Tibial nerve (tissue), 3 donors: ENCODE results near the gene RDX.

Experiments used
- CTCF ChIP-seq, 5 experiments: fragments of 200-600 bp in 3 of 5; fragments of 450-650 bp in 2 of 5; sonication (generic) in 3 of 5; IDR thresholded peaks; one replicate each; pipeline ENCODE4 v1.5.1; 2016 to 2019; ENCODE audit warnings: antibody characterized with exemption in 5 of 5, mild to moderate bottlenecking in 3 of 5, moderate library complexity in 2 of 5
- POLR2A ChIP-seq, 2 donors: fragments of 450-650 bp; IDR thresholded peaks; one replicate each; pipeline ENCODE4 v1.6.1; 2017; ENCODE audit warnings: antibody characterized with exemption in 2 of 2, mild to moderate bottlenecking in 2 of 2, moderate library complexity in 2 of 2

- TF ChIP-seq CTCF (IDR thresholded peaks at IDR 0.05) = no peak
- no peak for TF ChIP-seq POLR2A (IDR thresholded peaks at IDR 0.05)
Observed at GRCh38 chr11:110272919-110273318, 23.5 kb downstream of the RDX start.
